SJCRH30 (cell line): ENCODE results near the gene EIF4EBP2. TPM values are rescaled to one million over a fixed set of nuclear protein-coding genes. Genes with fewer than 3 reads are reported as not detected.

Source experiments
- DNase-seq, 2 experiments: peaks; one replicate each; pipeline ENCODE4 v3.0.0-alpha.2; 2015 to 2020
- H3K27ac ChIP-seq: fragments of 250-450 bp; sonication (Bioruptor Pico); 2 replicates; pipeline ENCODE4 v1.5.1; 2020; ENCODE audit warnings: mild to moderate bottlenecking, moderate library complexity
- H3K27me3 ChIP-seq: fragments of 250-450 bp; sonication (Bioruptor Pico); 2 replicates; pipeline ENCODE4 v1.5.1; 2020; ENCODE audit warnings: mild to moderate bottlenecking, moderate library complexity
- H3K36me3 ChIP-seq: fragments of 250-450 bp; sonication (Bioruptor Pico); 2 replicates; pipeline ENCODE4 v1.5.1; 2020; ENCODE audit warnings: mild to moderate bottlenecking, moderate library complexity
- H3K4me1 ChIP-seq: fragments of 250-450 bp; sonication (Bioruptor Pico); 2 replicates; pipeline ENCODE4 v1.5.1; 2020; ENCODE audit warnings: mild to moderate bottlenecking, moderate library complexity
- H3K4me3 ChIP-seq: fragments of 250-450 bp; sonication (Bioruptor Pico); 2 replicates; pipeline ENCODE4 v1.5.1; 2020; ENCODE audit warnings: mild to moderate bottlenecking, moderate library complexity
- H3K9me3 ChIP-seq: fragments of 250-450 bp; sonication (Bioruptor Pico); replicated peaks from 2 replicates; pipeline ENCODE4 v1.5.1; 2020; ENCODE audit warnings: mild to moderate bottlenecking, moderate library complexity
- total RNA-seq: library from RNA; depleted of rRNA; stranded (reverse); fragments of >200 nt; shearing (Covaris generic); gene quantifications from 2 replicates; pipeline ENCODE4 v1.2.3, GENCODE V29; 2014

Gene EIF4EBP2
- total RNA-seq, 1 experiment from 2014 or later = 52.8 TPM

DNA sequence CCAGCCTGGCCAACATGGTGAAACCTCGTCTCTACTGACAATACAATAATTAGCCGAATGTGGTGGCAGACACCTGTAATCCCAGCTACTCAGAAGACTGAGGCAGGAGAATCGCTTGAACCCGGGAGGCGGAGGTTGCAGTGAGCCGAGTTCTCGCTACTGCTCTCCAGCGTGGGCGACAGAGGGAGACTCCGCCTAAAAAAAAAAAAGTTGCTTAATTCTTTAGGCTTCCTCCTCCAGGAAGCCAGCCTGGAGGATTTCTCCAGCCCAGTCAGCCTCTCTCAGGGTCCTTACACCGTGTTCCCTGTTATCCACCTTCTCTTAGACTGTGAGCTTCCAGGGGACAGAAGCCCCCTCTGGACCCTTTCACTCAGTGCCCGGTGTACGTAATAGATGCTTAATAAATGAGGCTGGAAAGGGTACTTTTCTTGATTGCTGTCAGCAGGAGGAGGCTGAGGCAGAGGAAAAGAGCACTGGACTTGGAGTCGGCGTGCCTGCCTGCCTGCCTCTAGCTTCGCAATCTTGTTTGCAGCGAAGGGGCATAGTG is 53.9 kb downstream of the EIF4EBP2 start:
- no peaks in the 10 kb centered on the region for H3K36me3 ChIP-seq
- H3K9me3 ChIP-seq = no peaks in the 10 kb centered on the region
- peak overlapping the region; percentile 58 for H3K4me3 ChIP-seq
- no peak overlapping the region for H3K27ac ChIP-seq
- H3K4me1 ChIP-seq = peaks cover 11% of the 10 kb centered on the region
- no peaks in the 10 kb centered on the region for H3K27me3 ChIP-seq
- DNase-seq = no peak

DNA sequence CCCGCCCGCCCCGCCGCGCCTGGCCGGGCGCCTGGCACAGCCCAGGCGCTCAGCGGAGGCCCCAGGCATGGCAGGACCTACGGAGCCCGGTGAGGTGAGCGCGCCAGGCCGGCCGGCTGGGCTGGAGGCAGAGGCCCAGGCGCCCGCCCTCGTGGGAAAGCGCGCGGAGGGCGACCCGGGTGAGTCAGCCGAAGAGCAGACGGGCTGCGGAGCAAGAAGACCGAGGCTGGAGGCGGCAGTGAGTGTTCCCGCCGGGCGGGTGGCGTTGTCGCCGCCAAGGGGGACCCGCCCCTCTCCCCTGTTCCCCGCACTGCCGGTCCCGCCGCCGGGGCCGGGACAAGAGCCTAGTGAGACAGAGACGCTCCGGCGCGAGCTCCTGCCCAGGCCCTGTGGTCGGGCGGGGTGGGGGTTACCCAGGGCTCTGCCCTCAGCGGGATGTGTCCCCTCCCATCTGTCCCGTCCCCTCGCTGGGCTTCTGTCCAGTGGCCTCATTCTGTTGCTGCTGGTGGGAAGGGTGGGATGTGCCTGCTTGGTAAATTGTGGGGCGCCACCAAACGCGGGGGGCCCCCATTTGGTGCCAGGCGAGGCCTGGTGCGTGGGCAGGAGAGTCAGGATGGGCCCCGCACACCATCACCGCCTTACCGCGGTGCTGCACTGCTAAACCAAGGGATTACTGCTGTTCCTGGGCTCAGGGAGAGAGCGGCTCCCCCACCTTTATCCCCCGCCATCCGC is 54.5 kb downstream of the EIF4EBP2 start:
- Histone ChIP-seq H3K27me3 (no peaks in the 10 kb centered on the region), H3K4me1 (peaks cover 15% of the 10 kb centered on the region), H3K4me3 (peak overlapping the region; percentile 58), H3K9me3 (no peaks in the 10 kb centered on the region), H3K36me3 (no peaks in the 10 kb centered on the region), H3K27ac (peak overlapping the region; percentile 25)
- peak; percentile 50 to 60 for DNase-seq

- Histone ChIP-seq H3K36me3 (no peaks in the 10 kb centered on the region), H3K9me3 (no peaks in the 10 kb centered on the region), H3K4me1 (peaks cover 15% of the 10 kb centered on the region), H3K27me3 (no peaks in the 10 kb centered on the region), H3K4me3 (peak overlapping the region; percentile 58), H3K27ac (no peak overlapping the region)
- peak in 1 of 2 experiments; percentile 48 for DNase-seq
Observed at GRCh38 chr10:70459061-70459773, 55.3 kb downstream of the EIF4EBP2 start.

DNA sequence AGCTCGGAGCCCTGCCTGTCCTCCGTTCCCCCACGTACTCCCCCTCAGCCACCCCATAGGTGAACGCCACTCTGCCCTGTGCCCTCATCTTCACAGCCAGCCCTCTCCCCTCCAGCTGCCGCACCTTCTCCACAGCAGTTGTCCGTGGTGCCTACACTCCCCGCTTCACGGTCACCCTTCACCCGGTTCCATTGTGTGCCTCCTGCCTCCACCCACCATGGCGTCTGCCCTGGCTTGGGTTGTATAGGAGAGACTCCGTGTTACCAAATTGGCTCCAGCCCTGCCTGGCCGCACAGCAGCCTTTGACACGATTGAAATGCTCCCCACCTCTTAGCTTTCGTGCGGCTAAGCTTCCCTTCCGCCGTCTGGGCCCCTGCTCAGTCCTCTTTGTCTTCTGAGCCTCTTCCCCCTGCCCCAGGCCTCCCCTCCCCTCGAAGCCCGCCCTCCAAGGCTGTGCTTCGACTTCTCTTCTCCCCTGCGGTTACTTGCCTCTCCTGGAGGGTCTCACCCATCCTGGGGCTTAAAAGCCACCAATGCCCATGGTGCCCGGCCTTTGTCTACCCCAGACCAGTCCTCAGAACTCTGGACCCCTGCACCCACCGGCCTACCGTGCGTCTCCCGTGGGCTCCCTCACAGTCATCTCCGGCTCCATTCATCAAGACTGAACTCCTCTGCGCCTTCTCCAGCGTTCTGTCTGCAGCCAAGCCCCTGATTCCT is 56.0 kb downstream of the EIF4EBP2 start:
- Histone ChIP-seq H3K9me3 (no peaks in the 10 kb centered on the region), H3K27ac (no peak overlapping the region), H3K36me3 (no peaks in the 10 kb centered on the region), H3K27me3 (no peaks in the 10 kb centered on the region), H3K4me3 (no peak overlapping the region), H3K4me1 (peaks cover 15% of the 10 kb centered on the region)
- no peak for DNase-seq

- peak; percentile 58 to 79 for DNase-seq
- H3K4me1 ChIP-seq = peaks cover 15% of the 10 kb centered on the region
- H3K36me3 ChIP-seq = no peaks in the 10 kb centered on the region
- H3K9me3 ChIP-seq = no peaks in the 10 kb centered on the region
- H3K4me3 ChIP-seq = no peak overlapping the region
- no peak overlapping the region for H3K27ac ChIP-seq
- no peaks in the 10 kb centered on the region for H3K27me3 ChIP-seq
Observed at GRCh38 chr10:70461397-70462348, 57.7 kb downstream of the EIF4EBP2 start.

DNA sequence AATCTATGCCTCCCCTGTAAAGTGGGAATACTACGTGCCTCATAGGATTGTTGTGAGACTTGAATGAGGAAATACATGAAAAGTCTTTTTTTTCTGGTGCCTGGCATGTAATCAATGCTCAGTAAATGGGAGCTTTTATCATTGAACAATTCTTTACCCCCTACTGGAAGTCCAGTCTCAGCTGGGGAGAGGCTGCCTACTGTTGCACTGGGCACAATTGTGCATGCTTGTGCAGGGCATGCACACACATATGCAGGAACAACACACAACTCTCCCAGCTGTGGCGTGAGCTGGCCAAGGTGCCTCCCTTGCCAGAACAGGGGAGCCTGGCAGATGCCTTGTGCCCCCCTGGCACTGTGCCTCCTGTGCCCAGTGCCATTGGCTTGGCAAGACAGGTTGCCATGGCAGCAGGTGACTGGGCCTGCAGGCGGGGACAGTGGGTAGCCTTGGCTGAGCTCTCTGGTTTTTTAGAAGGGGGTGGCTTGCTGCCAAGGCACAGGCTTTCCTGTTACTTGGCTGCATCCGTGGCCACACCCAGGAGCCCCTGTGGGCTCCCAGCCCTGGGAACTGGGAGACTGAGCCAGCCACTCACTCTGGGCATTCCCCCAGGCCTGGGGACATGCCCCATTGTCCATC is 58.5 kb downstream of the EIF4EBP2 start:
- H3K36me3 ChIP-seq = no peaks in the 10 kb centered on the region
- H3K27me3 ChIP-seq = no peaks in the 10 kb centered on the region
- peak; percentile 54 to 64 for DNase-seq
- H3K4me1 ChIP-seq = peaks cover 15% of the 10 kb centered on the region
- H3K4me3 ChIP-seq = no peak overlapping the region
- H3K27ac ChIP-seq = no peak overlapping the region
- no peaks in the 10 kb centered on the region for H3K9me3 ChIP-seq

DNA sequence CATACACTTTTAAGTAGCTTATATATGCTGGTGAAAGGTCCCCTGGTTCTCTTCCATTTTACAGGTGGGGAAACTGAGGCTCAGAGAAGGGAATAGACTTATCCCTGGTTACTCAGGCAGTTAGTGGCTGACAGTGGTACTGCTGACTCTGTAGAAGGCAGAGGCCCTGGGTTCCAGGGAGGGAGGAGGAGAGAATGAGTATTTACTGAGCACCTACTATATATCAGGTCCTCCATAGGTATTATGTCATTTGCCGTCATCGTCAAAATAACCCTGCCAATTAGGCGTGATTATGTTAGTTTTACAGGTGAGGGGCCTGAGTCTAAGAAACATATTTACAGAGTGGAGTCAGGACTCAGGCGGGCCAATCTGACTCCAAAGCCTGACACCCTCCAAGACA is 61.3 kb downstream of the EIF4EBP2 start:
- H3K9me3 ChIP-seq = no peaks in the 10 kb centered on the region
- H3K4me1 ChIP-seq = peaks cover 11% of the 10 kb centered on the region
- no peaks in the 10 kb centered on the region for H3K27me3 ChIP-seq
- H3K27ac ChIP-seq = no peak overlapping the region
- DNase-seq = no peak
- no peak overlapping the region for H3K4me3 ChIP-seq
- H3K36me3 ChIP-seq = no peaks in the 10 kb centered on the region

- DNase-seq = no peak
- Histone ChIP-seq H3K27me3 (no peaks in the 10 kb centered on the region), H3K36me3 (no peaks in the 10 kb centered on the region), H3K9me3 (no peaks in the 10 kb centered on the region), H3K4me3 (no peak overlapping the region), H3K4me1 (peaks cover 11% of the 10 kb centered on the region), H3K27ac (no peak overlapping the region)
Observed at GRCh38 chr10:70465832-70466231, 61.9 kb downstream of the EIF4EBP2 start.

GRCh38 chr10:70466951-70467350 is 63.0 kb downstream of the EIF4EBP2 start:
- Histone ChIP-seq H3K36me3 (no peaks in the 10 kb centered on the region), H3K4me3 (no peak overlapping the region), H3K27me3 (no peaks in the 10 kb centered on the region), H3K4me1 (peaks cover 11% of the 10 kb centered on the region), H3K9me3 (no peaks in the 10 kb centered on the region), H3K27ac (no peak overlapping the region)
- no peak for DNase-seq

- Histone ChIP-seq H3K4me3 (no peak overlapping the region), H3K4me1 (peaks cover 20% of the 10 kb centered on the region), H3K36me3 (no peaks in the 10 kb centered on the region), H3K27me3 (no peaks in the 10 kb centered on the region), H3K27ac (no peak overlapping the region), H3K9me3 (no peaks in the 10 kb centered on the region)
- DNase-seq = no peak
Observed at GRCh38 chr10:70472799-70473454, 69.0 kb downstream of the EIF4EBP2 start.

DNA sequence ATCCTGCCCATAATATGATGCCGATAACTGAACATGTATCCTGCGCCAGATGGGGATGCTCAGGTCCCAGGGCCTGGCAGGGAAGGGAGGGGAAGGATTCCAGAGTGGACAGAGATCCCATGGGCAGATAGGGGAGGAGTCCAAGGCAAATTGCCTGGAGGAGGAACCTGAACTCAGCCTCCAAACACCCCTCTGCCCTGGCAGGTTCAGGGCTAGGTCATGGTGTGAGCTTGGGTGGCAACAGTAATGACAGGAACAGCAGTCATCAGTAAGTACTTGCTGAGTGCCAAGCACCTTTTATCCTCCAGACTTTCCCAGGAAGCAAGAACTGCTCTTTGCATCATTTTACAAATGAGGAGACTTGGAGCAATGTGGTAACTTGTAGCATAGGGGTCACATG is 70.8 kb downstream of the EIF4EBP2 start:
- H3K4me3 ChIP-seq = no peak overlapping the region
- H3K9me3 ChIP-seq = no peaks in the 10 kb centered on the region
- H3K36me3 ChIP-seq = no peaks in the 10 kb centered on the region
- peaks cover 20% of the 10 kb centered on the region for H3K4me1 ChIP-seq
- DNase-seq = peak; percentile 84 to 91
- H3K27ac ChIP-seq = peak overlapping the region; percentile 49
- H3K27me3 ChIP-seq = no peaks in the 10 kb centered on the region

GRCh38 chr10:70475661-70476060 is 71.7 kb downstream of the EIF4EBP2 start:
- Histone ChIP-seq H3K9me3 (no peaks in the 10 kb centered on the region), H3K4me1 (peaks cover 20% of the 10 kb centered on the region), H3K4me3 (no peak overlapping the region), H3K27me3 (no peaks in the 10 kb centered on the region), H3K36me3 (no peaks in the 10 kb centered on the region), H3K27ac (peak overlapping the region; percentile 49)
- DNase-seq = no peak

DNA sequence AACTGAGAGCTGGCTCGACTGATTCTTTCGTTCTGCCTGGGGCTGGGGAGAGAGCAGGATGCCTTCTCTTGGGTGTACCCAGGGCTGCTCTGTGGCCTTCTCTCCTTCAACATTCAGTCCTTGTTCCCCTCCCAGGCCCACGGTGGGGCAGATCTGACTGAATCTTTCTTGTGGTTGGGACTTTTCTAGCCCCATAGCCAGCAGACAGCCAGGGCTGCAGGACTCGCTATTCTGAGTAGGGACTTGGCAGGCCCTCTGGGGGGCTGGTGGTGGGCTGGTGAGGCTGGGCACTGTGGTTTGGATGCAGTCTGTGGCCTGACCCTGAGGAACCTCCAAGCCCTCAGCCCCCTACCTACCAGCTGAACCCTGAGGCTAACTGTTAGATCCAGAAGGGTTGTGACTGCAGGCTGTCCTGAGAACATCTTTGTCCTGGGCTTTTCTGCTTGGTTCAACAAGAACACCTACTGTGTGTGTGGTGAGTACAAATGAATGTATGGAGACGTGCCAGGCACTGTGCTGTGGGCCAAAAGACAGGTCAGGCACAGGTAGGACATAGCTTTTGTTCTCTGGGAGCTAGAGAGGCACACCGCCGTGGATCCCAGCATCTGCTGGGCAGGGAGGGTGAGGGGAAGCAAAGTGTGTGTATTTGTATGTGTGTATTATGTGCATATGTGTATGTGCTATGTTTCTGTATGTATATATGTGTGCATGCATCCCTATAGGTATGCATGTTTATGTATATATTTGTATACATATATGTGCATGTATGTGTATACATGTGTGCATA is 72.5 kb downstream of the EIF4EBP2 start:
- Histone ChIP-seq H3K4me1 (peaks cover 20% of the 10 kb centered on the region), H3K27ac (no peak overlapping the region), H3K9me3 (no peaks in the 10 kb centered on the region), H3K36me3 (no peaks in the 10 kb centered on the region), H3K4me3 (no peak overlapping the region), H3K27me3 (no peaks in the 10 kb centered on the region)
- DNase-seq = no peak
